ENCODE results near the gene UST. TPM values are rescaled to one million over a fixed set of nuclear protein-coding genes. Genes with fewer than 3 reads are reported as not detected.

UST gene
- total RNA-seq, 4 donors from 2014 or later, result 13.5 to 47.1 (median 33.0) TPM

DNA sequence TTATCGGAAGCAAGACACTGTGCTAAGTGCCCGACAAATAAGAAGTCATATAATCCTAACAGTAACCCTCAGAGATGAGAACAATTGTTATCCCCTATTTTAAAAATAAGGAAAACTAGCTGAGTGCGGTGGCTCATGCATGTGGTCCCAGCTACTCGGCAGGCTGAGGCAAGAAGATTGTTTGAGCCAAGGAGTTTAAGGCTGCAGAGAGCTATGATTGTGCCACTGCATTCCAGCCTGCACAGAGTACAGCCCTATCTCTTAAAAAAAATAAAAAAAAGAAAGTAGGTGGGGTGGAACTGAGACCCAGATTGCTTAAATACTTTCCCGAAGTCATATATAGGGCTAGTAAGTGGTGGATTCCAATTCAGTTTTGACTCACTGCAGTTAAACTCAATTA is 84.7 kb downstream of the UST start:
- no peaks in the 10 kb centered on the region for H3K27me3 ChIP-seq
- H3K36me3 ChIP-seq, result no peaks in the 10 kb centered on the region
- no peaks in the 10 kb centered on the region for H3K9me3 ChIP-seq
- no peak overlapping the region for H3K4me3 ChIP-seq
- whole genome bisulfite sequencing, 2 donors, result 57 to 78% methylated on average over 5 of the region's 5 CpGs
- no peak overlapping the region for H3K27ac ChIP-seq
- TF ChIP-seq EP300 (IDR thresholded peaks at IDR 0.05) (no peak), POLR2A (IDR thresholded peaks at IDR 0.05) (no peak), CTCF (IDR thresholded peaks at IDR 0.05) (no peak)
- no peak for DNase-seq (ENCODE audit: low spot score in 2 of 2)
- H3K4me1 ChIP-seq, result peaks cover 0 to 30% (median 3%) of the 10 kb centered on the region in 4 donors

DNA sequence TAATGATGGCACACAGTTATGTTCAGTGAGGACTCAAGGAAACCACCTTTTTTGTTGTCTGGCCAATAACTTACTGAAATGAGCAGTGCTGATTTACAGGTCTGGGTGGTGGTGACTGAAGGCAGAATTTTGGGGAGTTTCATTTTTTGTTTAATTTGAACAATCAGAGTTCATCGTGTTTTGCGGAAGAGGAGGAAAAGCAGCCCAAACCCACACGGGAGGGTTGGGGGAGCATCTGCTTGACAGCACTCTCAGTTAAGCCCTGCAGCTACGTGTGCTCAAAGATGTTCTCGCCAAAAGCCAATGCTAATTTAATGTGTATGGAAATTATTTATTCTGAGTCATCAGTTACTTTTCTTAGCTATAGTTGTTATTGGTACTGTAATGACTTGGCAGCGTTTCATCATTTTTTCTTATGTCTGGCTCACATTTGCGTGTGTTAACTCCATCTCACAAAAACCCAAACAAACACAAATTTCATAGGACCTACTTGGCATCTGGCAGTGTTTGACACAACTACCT is 89.2 kb downstream of the UST start:
- no peak overlapping the region for H3K4me3 ChIP-seq
- H3K9me3 ChIP-seq, result no peaks in the 10 kb centered on the region
- 48 to 58% methylated on average over 7 of the region's 7 CpGs for WGBS, 2 donors
- no peak for DNase-seq (ENCODE audit: low spot score in 2 of 2)
- no peaks in the 10 kb centered on the region for H3K36me3 ChIP-seq
- H3K4me1 ChIP-seq, result peaks cover 0 to 21% (median 3%) of the 10 kb centered on the region in 4 donors
- H3K27me3 ChIP-seq, result no peaks in the 10 kb centered on the region
- H3K27ac ChIP-seq, result no peak overlapping the region
- TF ChIP-seq CTCF (IDR thresholded peaks at IDR 0.05), result no peak
- no peak for TF ChIP-seq EP300 (IDR thresholded peaks at IDR 0.05)
- TF ChIP-seq POLR2A (IDR thresholded peaks at IDR 0.05), result no peak

- 83 to 94% methylated on average over 2 of the region's 2 CpGs for WGBS, 2 donors
- no peak for TF ChIP-seq EP300 (IDR thresholded peaks at IDR 0.05)
- TF ChIP-seq CTCF (IDR thresholded peaks at IDR 0.05), result no peak
- no peak for TF ChIP-seq POLR2A (IDR thresholded peaks at IDR 0.05)
- no peak overlapping the region for H3K27ac ChIP-seq
- H3K4me1 ChIP-seq, result peaks cover 0 to 26% (median 3%) of the 10 kb centered on the region in 4 donors
- H3K4me3 ChIP-seq, result no peak overlapping the region
- H3K27me3 ChIP-seq, result no peaks in the 10 kb centered on the region
- no peaks in the 10 kb centered on the region for H3K9me3 ChIP-seq
- no peak for DNase-seq (ENCODE audit: low spot score in 2 of 2)
- no peaks in the 10 kb centered on the region for H3K36me3 ChIP-seq
These were observed 89.9 kb downstream of the UST start for GRCh38 chr6:148836751-148837150.

DNA sequence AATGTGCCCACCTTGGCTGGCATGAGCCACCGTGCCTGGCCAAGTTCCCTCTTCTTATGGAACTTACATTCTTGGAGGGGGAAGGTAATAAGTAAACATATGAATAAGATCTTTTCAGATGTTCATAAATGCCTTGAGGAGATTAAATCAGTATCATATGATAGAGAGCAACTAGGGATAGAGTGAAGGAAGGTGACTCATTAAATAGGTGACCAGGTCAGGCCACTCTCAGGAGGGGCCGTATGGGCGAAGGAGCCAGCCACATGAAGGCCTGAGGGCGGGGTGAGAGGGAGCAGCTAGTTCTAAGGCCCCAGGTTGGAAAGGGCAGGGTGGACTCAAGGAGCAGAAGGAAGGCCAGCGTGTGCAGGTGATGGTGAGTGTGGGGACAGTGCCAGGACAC is 91.1 kb downstream of the UST start:
- no peak for DNase-seq (ENCODE audit: low spot score in 2 of 2)
- Histone ChIP-seq H3K4me3 (no peak overlapping the region), H3K4me1 (peaks cover 0 to 31% (median 3%) of the 10 kb centered on the region in 4 donors), H3K36me3 (no peaks in the 10 kb centered on the region), H3K9me3 (no peaks in the 10 kb centered on the region), H3K27me3 (no peaks in the 10 kb centered on the region), H3K27ac (no peak overlapping the region)
- 85 to 94% methylated on average over 5 of the region's 5 CpGs for WGBS, 2 donors
- TF ChIP-seq CTCF (IDR thresholded peaks at IDR 0.05) (no peak), EP300 (IDR thresholded peaks at IDR 0.05) (no peak), POLR2A (IDR thresholded peaks at IDR 0.05) (no peak)

GRCh38 chr6:148839044-148839443 is 92.2 kb downstream of the UST start:
- Histone ChIP-seq H3K4me3 (no peak overlapping the region), H3K27me3 (no peaks in the 10 kb centered on the region), H3K27ac (no peak overlapping the region), H3K4me1 (peaks cover 0 to 27% (median 3%) of the 10 kb centered on the region in 4 donors), H3K36me3 (no peaks in the 10 kb centered on the region), H3K9me3 (no peaks in the 10 kb centered on the region)
- TF ChIP-seq POLR2A (IDR thresholded peaks at IDR 0.05), result no peak
- no peak for TF ChIP-seq EP300 (IDR thresholded peaks at IDR 0.05)
- no peak for TF ChIP-seq CTCF (IDR thresholded peaks at IDR 0.05)
- DNase-seq (ENCODE audit: low spot score in 2 of 2), result no peak
- WGBS, 2 donors, result 59 to 67% methylated on average over 3 of the region's 3 CpGs
